CD4-positive, alpha-beta T cell treated with Interleukin-2 at 100 ng/mL for 4 hours (primary cell): ENCODE results near the gene SUSD1.
"Not testable (repeated sequence)": the region's sequence is repeated elsewhere in the genome, so short reads cannot be mapped to it uniquely, and the experiment has no call there.

ENCODE experiments used
- DNase-seq: peaks from one replicate; pipeline ENCODE4 v3.0.0-alpha.2; 2020; ENCODE audit warnings: low spot score

The SUSD1 gene

GRCh38 chr9:112174965-112175795 lies at the start of gene SUSD1:
TSS of gene SUSD1 (minus strand) at chr9:112175297. CDS start at chr9:112175235, 62 bp downstream.
- DNase-seq: peak; percentile 31

- DNase-seq: no peak
Observed at GRCh38 chr9:112224401-112225289, 49.5 kb upstream of the SUSD1 start.

- peak; percentile 27 for DNase-seq
Observed at GRCh38 chr9:112218908-112219307, 43.8 kb upstream of the SUSD1 start.

DNA sequence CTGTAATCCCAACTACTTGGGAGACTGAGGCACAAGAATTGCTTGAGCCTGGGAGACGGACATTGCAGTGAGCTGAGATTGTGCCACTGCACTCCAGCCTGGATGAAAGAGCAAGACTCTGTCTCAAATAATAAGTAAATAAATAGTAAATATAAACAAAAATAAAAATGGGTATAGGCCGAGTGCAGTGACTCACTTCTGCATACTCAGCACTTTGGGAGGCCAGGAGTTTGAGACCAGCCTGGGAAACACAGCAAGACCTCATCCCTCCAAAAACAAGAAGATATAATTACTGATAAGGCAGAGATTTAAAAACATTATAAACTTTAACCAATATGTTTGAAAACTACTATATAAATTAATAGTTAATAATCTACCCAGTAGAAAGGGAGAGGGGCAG lies 37.8 kb upstream of the SUSD1 start:
- no peak for DNase-seq

DNA sequence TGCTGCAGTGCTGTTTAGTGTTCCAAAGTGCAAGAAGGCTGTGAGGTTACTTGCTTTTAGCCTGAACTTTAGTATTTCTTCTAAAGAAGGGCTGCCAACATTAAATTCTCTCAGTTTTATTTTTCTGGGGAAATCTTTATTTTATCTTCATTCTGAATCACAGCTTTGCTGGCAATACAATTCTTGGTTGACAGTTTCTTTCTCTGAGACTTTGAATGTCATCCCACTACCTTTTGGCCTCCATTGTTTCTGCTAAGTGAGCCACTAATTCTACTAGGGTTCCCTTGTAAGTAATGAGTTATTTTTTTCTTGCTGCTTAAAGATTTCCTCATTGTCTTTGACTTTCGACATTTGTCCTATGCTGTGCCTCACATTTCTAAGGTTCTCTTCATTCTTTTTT lies 32.4 kb upstream of the SUSD1 start:
- DNase-seq: no peak

- no peak for DNase-seq
Observed at GRCh38 chr9:112203536-112203935, 28.4 kb upstream of the SUSD1 start.

- no peak for DNase-seq
Observed at GRCh38 chr9:112200711-112201110, 25.6 kb upstream of the SUSD1 start.

GRCh38 chr9:112198646-112199045 lies 23.5 kb upstream of the SUSD1 start:
- DNase-seq: no peak

- DNase-seq: no peak
Observed at GRCh38 chr9:112194969-112195431, 19.9 kb upstream of the SUSD1 start.

DNA sequence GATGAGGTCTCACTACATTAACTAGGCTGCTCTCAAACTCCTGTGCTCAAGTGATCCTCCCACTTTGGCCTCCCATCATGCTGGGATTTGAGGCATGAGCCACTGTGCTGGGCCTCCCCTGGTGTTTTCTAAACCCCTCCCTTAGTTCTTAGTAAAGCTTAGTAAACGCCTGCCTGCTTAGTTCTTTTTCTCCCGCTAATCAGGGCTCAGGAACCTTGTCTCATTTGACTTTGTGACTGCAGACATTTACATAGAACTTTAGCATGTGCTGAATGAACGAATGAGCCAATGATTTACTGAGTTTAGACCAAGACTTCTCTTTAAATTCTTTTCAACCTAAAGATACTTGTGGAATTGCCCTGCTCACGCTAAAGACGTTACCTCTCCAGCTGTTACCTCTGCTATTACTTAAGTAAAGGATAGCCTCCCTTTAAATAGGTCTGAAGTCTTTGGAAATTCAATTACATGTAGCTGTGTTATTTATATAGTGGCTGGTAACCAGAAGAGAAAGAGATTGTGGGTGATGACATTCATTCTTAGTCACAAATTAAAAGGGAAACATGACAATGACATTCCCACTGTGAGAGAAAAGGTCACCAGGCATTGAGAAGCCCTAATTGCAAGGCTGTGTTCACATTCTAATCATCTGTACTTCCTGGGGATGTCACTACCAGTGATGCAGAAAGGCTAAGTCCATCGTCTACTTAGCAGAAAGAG lies 18.6 kb upstream of the SUSD1 start:
- no peak for DNase-seq

- DNase-seq: not testable (repeated sequence)
Observed at GRCh38 chr9:112190320-112190719, 15.2 kb upstream of the SUSD1 start.

DNA sequence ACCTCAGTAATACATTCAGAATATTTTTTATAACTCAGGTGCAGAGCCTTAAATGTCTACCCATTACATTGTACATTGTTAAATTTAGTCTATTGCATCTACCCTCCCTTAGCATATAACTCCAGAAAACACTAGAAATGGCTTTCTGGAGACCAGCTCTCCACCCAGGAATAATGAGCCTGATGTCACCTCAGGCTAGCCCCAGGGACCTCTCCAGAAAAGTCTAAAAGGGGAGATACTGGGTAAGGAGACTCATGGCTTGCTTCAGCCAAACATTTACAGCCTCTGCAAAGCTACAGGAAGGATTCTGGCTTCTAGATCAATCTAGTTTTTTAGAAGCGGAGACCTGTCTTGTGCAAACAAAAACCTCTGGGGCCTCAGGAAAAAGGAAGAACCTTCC lies 13.8 kb upstream of the SUSD1 start:
- DNase-seq: no peak

- no peak for DNase-seq
Observed at GRCh38 chr9:112187404-112187803, 12.3 kb upstream of the SUSD1 start.

GRCh38 chr9:112186695-112187094 lies 11.6 kb upstream of the SUSD1 start:
- DNase-seq: no peak

DNA sequence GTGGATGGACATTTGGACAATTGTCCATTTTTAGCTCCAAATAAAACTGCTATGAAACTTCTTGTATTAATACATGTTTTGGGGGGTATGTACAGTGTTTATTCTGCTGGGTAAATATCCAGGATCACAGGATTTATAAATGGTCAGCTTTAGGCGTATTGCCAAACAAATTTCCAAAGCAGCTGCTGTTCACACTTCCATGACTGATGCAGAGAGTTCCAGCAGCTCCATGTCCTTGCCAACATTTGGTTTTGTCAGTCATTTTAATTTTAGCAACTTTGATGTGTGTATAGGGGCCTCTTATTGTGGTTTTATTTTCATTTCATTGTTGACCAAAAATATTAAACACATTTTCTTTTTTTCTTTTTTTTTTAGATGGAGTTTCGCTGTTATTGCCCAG lies 9.8 kb upstream of the SUSD1 start:
- DNase-seq: no peak

GRCh38 chr9:112184221-112184620 lies 9.1 kb upstream of the SUSD1 start:
- no peak for DNase-seq

DNA sequence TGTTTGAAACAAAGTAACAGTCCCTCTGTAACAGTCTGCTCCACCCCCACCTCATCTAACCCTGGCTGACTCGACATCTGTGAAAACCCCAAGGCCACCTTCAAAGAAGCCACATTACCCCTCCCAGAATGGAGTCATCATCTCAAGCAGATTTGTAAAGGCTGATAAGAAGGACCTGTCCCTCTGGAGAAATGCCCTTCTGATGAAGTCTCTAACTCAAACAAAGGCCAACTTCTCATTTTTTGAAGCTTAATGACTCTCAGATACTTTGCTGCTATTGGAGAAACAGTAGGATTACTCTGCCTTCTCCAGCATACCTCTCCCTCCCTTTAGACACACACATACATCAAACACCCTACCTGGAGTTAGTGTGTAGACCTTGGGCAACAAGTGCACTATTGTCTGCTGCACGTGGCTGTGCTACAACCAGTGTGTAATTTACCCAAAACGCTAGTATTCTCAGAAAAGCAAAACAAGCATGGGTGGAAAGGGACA lies 5.3 kb upstream of the SUSD1 start:
- DNase-seq: peak; percentile 80

- no peak for DNase-seq
Observed at GRCh38 chr9:112179816-112180215, 4.7 kb upstream of the SUSD1 start.

DNA sequence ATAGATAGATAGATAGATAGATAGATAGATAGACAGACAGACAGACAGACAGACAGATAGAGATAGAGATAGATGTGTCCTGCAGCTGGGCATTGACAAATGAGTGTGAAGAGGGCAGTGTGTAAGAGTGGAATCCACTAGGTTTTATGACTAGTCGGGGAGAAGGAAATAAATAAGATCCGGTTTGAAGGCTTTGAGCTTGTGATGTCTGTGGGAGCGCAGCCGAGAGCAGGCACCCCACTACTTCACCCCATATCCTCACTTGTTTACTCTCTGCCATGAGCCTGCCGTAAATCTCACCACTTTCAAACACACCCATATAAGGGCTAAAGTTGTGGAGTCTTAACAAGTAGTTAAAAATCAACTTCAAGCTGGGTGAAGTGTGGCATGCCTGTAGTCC lies 1.4 kb upstream of the SUSD1 start:
- DNase-seq: peak; percentile 56

GRCh38 chr9:112175796-112176315 lies 759 bp upstream of the SUSD1 start:
- no peak for DNase-seq

DNA sequence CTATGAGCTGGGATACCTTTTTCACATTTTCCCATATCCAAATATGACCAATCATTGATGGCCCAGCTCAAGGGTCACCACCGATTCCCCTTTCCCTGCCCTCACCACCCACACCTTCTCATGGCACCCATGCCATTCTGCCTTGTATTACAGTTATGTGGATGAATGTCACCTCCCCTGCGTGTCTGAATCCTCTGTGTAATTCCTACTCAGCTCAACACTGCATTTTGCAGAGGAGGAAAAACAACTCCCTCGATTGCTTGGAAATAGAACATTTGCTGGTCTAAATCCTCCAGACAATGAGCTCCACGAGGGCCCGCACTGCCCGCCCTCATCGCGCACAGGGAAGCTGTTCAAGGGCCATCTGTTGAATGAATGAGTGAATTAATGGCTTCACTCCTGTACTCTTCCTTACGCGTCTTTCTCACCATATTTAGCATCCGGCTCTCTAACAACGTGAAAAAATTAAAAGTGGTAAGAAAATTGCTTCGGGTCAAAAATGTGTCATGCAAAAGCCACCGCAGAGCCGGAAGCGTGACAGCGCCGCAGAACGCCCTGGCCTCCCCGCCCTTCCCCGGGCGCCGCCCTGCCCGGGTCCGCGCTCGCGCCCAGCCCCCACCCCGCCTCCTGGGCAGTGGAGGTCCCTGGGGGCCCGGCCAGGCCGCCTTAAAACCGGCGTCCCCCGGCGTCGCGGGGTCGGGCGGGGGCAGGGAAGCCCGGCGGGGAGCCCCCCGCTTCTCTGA lies 704 bp downstream of the SUSD1 start:
- peak; percentile 85 for DNase-seq
